NCI-H446 treated with DMSO at 0.1 percent for 48 hours (cell line): ENCODE measurements around the gene AFDN.
"Not testable (repeated sequence)": the region's sequence is repeated elsewhere in the genome, so short reads cannot be mapped to it uniquely, and the experiment has no call there.

Experiments used
- DNase-seq: peaks from one replicate; lab custom pipeline; 2025; lab: John Stamatoyannopoulos, UW

AFDN gene

GRCh38 chr6:167954151-167954550 lies 127.4 kb downstream of the AFDN start:
- no peak for DNase-seq

GRCh38 chr6:167956491-167956890 lies 129.8 kb downstream of the AFDN start:
- no peak for DNase-seq

- DNase-seq: no peak
These were observed 130.3 kb downstream of the AFDN start for GRCh38 chr6:167956983-167957492.

GRCh38 chr6:167957626-167958025 lies 130.9 kb downstream of the AFDN start:
- no peak for DNase-seq

- DNase-seq: no peak
These were observed 133.9 kb downstream of the AFDN start for GRCh38 chr6:167960579-167960978.

- DNase-seq: peak; percentile 42
These were observed 136.0 kb downstream of the AFDN start for GRCh38 chr6:167962711-167963110.

- DNase-seq: no peak
These were observed 136.9 kb downstream of the AFDN start for GRCh38 chr6:167963589-167964057.

- DNase-seq: no peak
These were observed 139.2 kb downstream of the AFDN start for GRCh38 chr6:167965592-167966539.

- DNase-seq: no peak
These were observed 139.8 kb downstream of the AFDN start for GRCh38 chr6:167966540-167966905.

GRCh38 chr6:167968091-167968490 lies 141.4 kb downstream of the AFDN start:
- DNase-seq: no peak

GRCh38 chr6:167970230-167970629 lies 143.5 kb downstream of the AFDN start:
- no peak for DNase-seq

GRCh38 chr6:167972193-167972592 lies 145.5 kb downstream of the AFDN start:
- no peak for DNase-seq

- no peak for DNase-seq
These were observed 146.6 kb downstream of the AFDN start for GRCh38 chr6:167973148-167973885.

GRCh38 chr6:167974640-167975344 lies 148.1 kb downstream of the AFDN start:
- no peak for DNase-seq

- DNase-seq: no peak
These were observed 148.7 kb downstream of the AFDN start for GRCh38 chr6:167975458-167975857.

- DNase-seq: not testable (repeated sequence)
These were observed 149.5 kb downstream of the AFDN start for GRCh38 chr6:167976116-167976657.

GRCh38 chr6:167976708-167977107 lies 150.0 kb downstream of the AFDN start:
- no peak for DNase-seq

GRCh38 chr6:167977717-167978467 lies 151.2 kb downstream of the AFDN start:
- no peak for DNase-seq

GRCh38 chr6:167978607-167979006 lies 151.9 kb downstream of the AFDN start:
- DNase-seq: no peak

- no peak for DNase-seq
These were observed 152.9 kb downstream of the AFDN start for GRCh38 chr6:167979436-167980139.
